ENCODE results near the gene SLC30A1. TPM values are rescaled to one million over a fixed set of nuclear protein-coding genes. Genes with fewer than 3 reads are reported as not detected.

The SLC30A1 gene
- total and polyA plus RNA-seq, 12 donors: 4.6 to 82.6 (median 37.5) TPM

- Histone ChIP-seq H3K27me3 (no peaks in the 10 kb centered on the region), H3K36me3 (replicated peaks in 1 of 2) (no peaks in the 10 kb centered on the region), H3K4me1 (replicated peaks in 1 of 2) (peaks cover 0 to under 1% of the 10 kb centered on the region in 2 donors), H3K4me3 (no peak overlapping the region), H3K27ac (no peak overlapping the region), H3K9me3 (replicated peaks in 1 of 3) (no peaks in the 10 kb centered on the region)
- DNase-seq: peak in 1 of 7 donors; percentile 24
- intact Hi-C loops (cut with DNase I): no loop called here
- TF ChIP-seq POLR2A (IDR thresholded peaks at IDR 0.05): no peak
- no peak for TF ChIP-seq CTCF (IDR thresholded peaks at IDR 0.05)
- 72 to 77% (median 74%) methylated on average over 12 of the region's 12 CpGs for WGBS, 4 donors
Observed at GRCh38 chr1:211551638-211552460, 27.1 kb downstream of the SLC30A1 start.

GRCh38 chr1:211549092-211549711 is 29.8 kb downstream of the SLC30A1 start:
- H3K9me3 ChIP-seq (replicated peaks in 1 of 3): no peaks in the 10 kb centered on the region
- intact Hi-C loops (cut with DNase I): no loop called here
- H3K27ac ChIP-seq: no peak overlapping the region
- peaks cover 0 to 5% of the 10 kb centered on the region in 2 donors for H3K4me1 ChIP-seq (replicated peaks in 1 of 2)
- H3K4me3 ChIP-seq: no peak overlapping the region
- TF ChIP-seq POLR2A (IDR thresholded peaks at IDR 0.05) (no peak), CTCF (IDR thresholded peaks at IDR 0.05) (no peak)
- peak in 1 of 7 donors; percentile 25 for DNase-seq
- WGBS, 4 donors: 69 to 86% (median 83%) methylated on average over 2 to 6 of the region's 6 CpGs
- H3K36me3 ChIP-seq (replicated peaks in 1 of 2): no peaks in the 10 kb centered on the region
- no peaks in the 10 kb centered on the region for H3K27me3 ChIP-seq

GRCh38 chr1:211548321-211549091 is 30.5 kb downstream of the SLC30A1 start:
- DNase-seq: peak in 1 of 7 donors; percentile 23
- no peaks in the 10 kb centered on the region for H3K9me3 ChIP-seq (replicated peaks in 1 of 3)
- intact Hi-C loops (cut with DNase I): no loop called here
- peaks cover 0 to 5% of the 10 kb centered on the region in 2 donors for H3K4me1 ChIP-seq (replicated peaks in 1 of 2)
- no peaks in the 10 kb centered on the region for H3K27me3 ChIP-seq
- H3K27ac ChIP-seq: no peak overlapping the region
- TF ChIP-seq CTCF (IDR thresholded peaks at IDR 0.05): no peak
- no peak for TF ChIP-seq POLR2A (IDR thresholded peaks at IDR 0.05)
- no peak overlapping the region for H3K4me3 ChIP-seq
- 89 to 97% (median 94%) methylated on average over 7 to 9 of the region's 9 CpGs for WGBS, 4 donors
- H3K36me3 ChIP-seq (replicated peaks in 1 of 2): no peaks in the 10 kb centered on the region

- no peak for TF ChIP-seq CTCF (IDR thresholded peaks at IDR 0.05)
- no peak for TF ChIP-seq POLR2A (IDR thresholded peaks at IDR 0.05)
- Histone ChIP-seq H3K36me3 (replicated peaks in 1 of 2) (no peaks in the 10 kb centered on the region), H3K9me3 (replicated peaks in 1 of 3) (no peaks in the 10 kb centered on the region), H3K4me3 (no peak overlapping the region), H3K27me3 (no peaks in the 10 kb centered on the region), H3K4me1 (replicated peaks in 1 of 2) (peaks cover 0 to 5% of the 10 kb centered on the region in 2 donors), H3K27ac (no peak overlapping the region)
- intact Hi-C loops (cut with DNase I): no loop called here
- DNase-seq: no peak
- WGBS, 4 donors: 84 to 86% (median 86%) methylated on average over 6 of the region's 6 CpGs
Observed at GRCh38 chr1:211547710-211548109, 31.3 kb downstream of the SLC30A1 start.

Measured in adrenal gland (tissue), 12 donors.